Stromal cell of bone marrow (primary cell): ENCODE data around the gene CCDC136.

Experiments
- DNase-seq: peaks from one replicate; pipeline ENCODE4 v3.0.0-alpha.2; 2012; ENCODE audit warnings: low read depth

The CCDC136 gene

GRCh38 chr7:128862571-128863432 lies 71.0 kb downstream of the CCDC136 start, which contains the start of gene ATP6V1F:
Gene ATP6V1F (plus strand): TSS chr7:128862856. CDS start chr7:128862905, 49 bp downstream.
- DNase-seq: peak; percentile 92

GRCh38 chr7:128863433-128863989 lies 71.7 kb downstream of the CCDC136 start:
- DNase-seq: peak; percentile 56

GRCh38 chr7:128865303-128865702 lies 73.5 kb downstream of the CCDC136 start:
- no peak for DNase-seq

GRCh38 chr7:128865996-128866877 lies 74.5 kb downstream of the CCDC136 start:
- no peak for DNase-seq

- no peak for DNase-seq
These were observed 75.5 kb downstream of the CCDC136 start for GRCh38 chr7:128867241-128867640.

- DNase-seq: no peak
These were observed 76.3 kb downstream of the CCDC136 start for GRCh38 chr7:128867842-128868623.

GRCh38 chr7:128868624-128869137 lies 76.9 kb downstream of the CCDC136 start:
- DNase-seq: no peak

- no peak for DNase-seq
These were observed 77.6 kb downstream of the CCDC136 start for GRCh38 chr7:128869138-128869943.

GRCh38 chr7:128869944-128870285 lies 78.1 kb downstream of the CCDC136 start:
- no peak for DNase-seq

GRCh38 chr7:128871050-128871449 lies 79.3 kb downstream of the CCDC136 start:
- no peak for DNase-seq
